Esophagus squamous epithelium (tissue), 5 donors: ENCODE measurements around the gene PPP1R12A. TPM values are rescaled to one million over a fixed set of nuclear protein-coding genes. Genes with fewer than 3 reads are reported as not detected.
"Not testable (repeated sequence)": the region's sequence is repeated elsewhere in the genome, so short reads cannot be mapped to it uniquely, and the experiment has no call there.

Source experiments
- DNase-seq: peaks from one replicate; lab custom pipeline; 2025; lab: John Stamatoyannopoulos, UW
- H3K27ac ChIP-seq, 4 donors: fragments of 200-600 bp; sonication (generic); one replicate each; pipeline ENCODE4 v1.5.1; 2016 to 2019; ENCODE audit warnings: mild to moderate bottlenecking in 1 of 4
- H3K27me3 ChIP-seq, 4 donors: fragments of 200-600 bp; sonication (generic); 1 replicate in 3 of 4; 2 replicates in 1 of 4; pipeline versions ENCODE4 v1.5.1 to v1.6.0; 2017 to 2021; ENCODE audit warnings: antibody characterized with exemption in 1 of 4
- H3K36me3 ChIP-seq, 3 donors: fragments of 200-600 bp; sonication (generic); one replicate each; pipeline ENCODE4 v1.5.1; 2016 to 2019
- H3K4me1 ChIP-seq, 3 donors: fragments of 200-600 bp; sonication (generic); one replicate each; pipeline ENCODE4 v1.5.1; 2017 to 2019
- H3K4me3 ChIP-seq, 4 donors: fragments of 200-600 bp; sonication (generic); 1 replicate in 3 of 4; 2 replicates in 1 of 4; pipeline ENCODE4 v1.5.1; 2016 to 2019; ENCODE audit warnings: mild to moderate bottlenecking in 2 of 4, moderate library complexity in 1 of 4
- H3K9me3 ChIP-seq, 3 donors: fragments of 200-600 bp; sonication (generic); one replicate each; pipeline ENCODE4 v1.5.1; 2016 to 2019
- CTCF ChIP-seq, 6 experiments: fragments of 450-650 bp in 4 of 6; fragments of 200-600 bp in 2 of 6; sonication (generic) in 2 of 6; IDR thresholded peaks; one replicate each; pipeline ENCODE4 v1.5.1; 2016 to 2019; ENCODE audit warnings: antibody characterized with exemption in 6 of 6, mild to moderate bottlenecking in 4 of 6, moderate library complexity in 4 of 6
- POLR2A ChIP-seq, 4 donors: fragments of 450-650 bp; IDR thresholded peaks; one replicate each; pipeline ENCODE4 v1.6.1; 2017; ENCODE audit warnings: antibody characterized with exemption in 4 of 4, mild to moderate bottlenecking in 4 of 4, moderate library complexity in 3 of 4
- WGBS, 2 donors: methylation state at CpG; one replicate each; pipeline ENCODE4 v1.1.5; 2018; 5-methylcytosine and 5-hydroxymethylcytosine counted together
- intact Hi-C: fragments of 100-400 bp; cut with DNase I; formaldehyde crosslinking; loops from one replicate; pipeline ENCODE4 v1.15.0; 2022
- total RNA-seq, 4 donors: library from RNA; depleted of rRNA; stranded (reverse); fragments of >200 nt; gene quantifications; one replicate each; pipeline ENCODE4 v1.1.0, GENCODE V29; 2016
- donor health status: DM: yes; HTN: yes; CAD: no.

The PPP1R12A gene
- total RNA-seq, 4 donors from 2014 or later: 25.7 to 165 (median 60.8) TPM

GRCh38 chr12:79885911-79886490 is 48.9 kb downstream of the PPP1R12A start:
- H3K4me1 ChIP-seq: peaks cover 5 to 83% (median 10%) of the 10 kb centered on the region in 3 donors
- intact Hi-C loops: no loop called here
- TF ChIP-seq CTCF (IDR thresholded peaks at IDR 0.05) (no peak), POLR2A (IDR thresholded peaks at IDR 0.05) (no peak)
- no peak overlapping the region for H3K4me3 ChIP-seq
- peak overlapping the region in 1 of 4 donors; percentile 0 for H3K27ac ChIP-seq
- DNase-seq: no peak
- H3K36me3 ChIP-seq: no peaks in the 10 kb centered on the region
- no peaks in the 10 kb centered on the region for H3K27me3 ChIP-seq
- WGBS, 2 donors: 46 to 59% methylated on average over 3 of the region's 3 CpGs
- H3K9me3 ChIP-seq: no peaks in the 10 kb centered on the region

- Histone ChIP-seq H3K27me3 (no peaks in the 10 kb centered on the region), H3K27ac (no peak overlapping the region), H3K4me3 (no peak overlapping the region), H3K4me1 (peaks cover 5 to 94% (median 15%) of the 10 kb centered on the region in 3 donors), H3K9me3 (no peaks in the 10 kb centered on the region), H3K36me3 (no peaks in the 10 kb centered on the region)
- DNase-seq: no peak
- intact Hi-C loops: no loop called here
- TF ChIP-seq POLR2A (IDR thresholded peaks at IDR 0.05) (no peak), CTCF (IDR thresholded peaks at IDR 0.05) (no peak)
- 76 to 77% methylated on average over 3 of the region's 3 CpGs for WGBS, 2 donors
These were observed 50.4 kb downstream of the PPP1R12A start for GRCh38 chr12:79884401-79885006.

- no peak for DNase-seq
- Histone ChIP-seq H3K27ac (no peak overlapping the region), H3K4me1 (peaks cover 5 to 81% (median 12%) of the 10 kb centered on the region in 3 donors), H3K4me3 (no peak overlapping the region), H3K36me3 (no peaks in the 10 kb centered on the region), H3K27me3 (no peaks in the 10 kb centered on the region), H3K9me3 (no peaks in the 10 kb centered on the region)
- intact Hi-C loops: no loop called here
- TF ChIP-seq CTCF (IDR thresholded peaks at IDR 0.05) (no peak), POLR2A (IDR thresholded peaks at IDR 0.05) (no peak)
- WGBS, 2 donors: 75 to 84% methylated on average over 1 of the region's 1 CpG
These were observed 51.7 kb downstream of the PPP1R12A start for GRCh38 chr12:79883216-79883615.

- H3K9me3 ChIP-seq: no peaks in the 10 kb centered on the region
- H3K4me1 ChIP-seq: peaks cover 5 to 63% (median 12%) of the 10 kb centered on the region in 3 donors
- H3K36me3 ChIP-seq: no peaks in the 10 kb centered on the region
- DNase-seq: no peak
- no peak overlapping the region for H3K4me3 ChIP-seq
- H3K27ac ChIP-seq: no peak overlapping the region
- H3K27me3 ChIP-seq: no peaks in the 10 kb centered on the region
- 85 to 86% methylated on average over 2 of the region's 2 CpGs for WGBS, 2 donors
- intact Hi-C loops: no loop called here
- TF ChIP-seq CTCF (IDR thresholded peaks at IDR 0.05) (no peak), POLR2A (IDR thresholded peaks at IDR 0.05) (no peak)
These were observed 53.5 kb downstream of the PPP1R12A start for GRCh38 chr12:79881351-79881750.

GRCh38 chr12:79878506-79878905 is 56.4 kb downstream of the PPP1R12A start:
- intact Hi-C loops, H3K4me3 ChIP-seq, H3K27ac ChIP-seq, H3K9me3 ChIP-seq, H3K36me3 ChIP-seq, H3K27me3 ChIP-seq, DNase-seq: not testable (repeated sequence)
- 82 to 87% methylated on average over 4 of the region's 4 CpGs for WGBS, 2 donors
- peaks cover 0 to 51% (median 14%) of the 10 kb centered on the region in 3 donors for H3K4me1 ChIP-seq
